Endothelial cell (in vitro differentiated cells): ENCODE results near the gene CYP1B1. TPM values are rescaled to one million over a fixed set of nuclear protein-coding genes. Genes with fewer than 3 reads are reported as not detected.

Experiments used
- DNase-seq: peaks from one replicate; pipeline ENCODE4 v3.0.0; 2021; ENCODE audit warnings: low spot score
- H3K27ac Mint-ChIP-seq: one replicate; pipeline ENCODE4 v1.8.0; 2021; ENCODE audit warnings: mixed read lengths, inconsistent platforms; ENCODE audit not compliant: unreplicated experiment
- H3K27me3 Mint-ChIP-seq: one replicate; pipeline ENCODE4 v1.8.0; 2021; ENCODE audit warnings: mild to moderate bottlenecking, moderate library complexity, mixed read lengths, inconsistent platforms; ENCODE audit not compliant: unreplicated experiment
- H3K36me3 Mint-ChIP-seq: one replicate; pipeline ENCODE4 v1.8.0; 2021; ENCODE audit warnings: mild to moderate bottlenecking, low read depth, mixed read lengths, inconsistent platforms; ENCODE audit not compliant: unreplicated experiment
- H3K4me1 Mint-ChIP-seq: one replicate; pipeline ENCODE4 v1.8.0; 2021; ENCODE audit warnings: mild to moderate bottlenecking, mixed read lengths, inconsistent platforms; ENCODE audit not compliant: unreplicated experiment
- H3K4me3 Mint-ChIP-seq: one replicate; pipeline ENCODE4 v1.8.0; 2021; ENCODE audit warnings: mild to moderate bottlenecking, mixed read lengths, inconsistent platforms; ENCODE audit not compliant: unreplicated experiment
- H3K9me3 Mint-ChIP-seq: one replicate; pipeline ENCODE4 v1.8.0; 2021; ENCODE audit warnings: mixed read lengths, inconsistent platforms; ENCODE audit not compliant: unreplicated experiment
- CTCF ChIP-seq: fragments of 200-600 bp; sonication (generic); IDR thresholded peaks from one replicate; pipeline ENCODE4 v1.5.0; 2021; ENCODE audit warnings: antibody characterized with exemption; ENCODE audit not compliant: unreplicated experiment
- total RNA-seq: library from RNA; stranded (reverse); fragmentation: NEBNext Ultra II Directional; extraction: Animal tissue kit (Norgen Biotek cat#: 25700); gene quantifications from one replicate; pipeline ENCODE4 v1.2.1, GENCODE V29; 2021; ENCODE audit not compliant: unreplicated experiment

The CYP1B1 gene
- total RNA-seq, 1 donor from 2014 or later = 1.2 TPM

DNA sequence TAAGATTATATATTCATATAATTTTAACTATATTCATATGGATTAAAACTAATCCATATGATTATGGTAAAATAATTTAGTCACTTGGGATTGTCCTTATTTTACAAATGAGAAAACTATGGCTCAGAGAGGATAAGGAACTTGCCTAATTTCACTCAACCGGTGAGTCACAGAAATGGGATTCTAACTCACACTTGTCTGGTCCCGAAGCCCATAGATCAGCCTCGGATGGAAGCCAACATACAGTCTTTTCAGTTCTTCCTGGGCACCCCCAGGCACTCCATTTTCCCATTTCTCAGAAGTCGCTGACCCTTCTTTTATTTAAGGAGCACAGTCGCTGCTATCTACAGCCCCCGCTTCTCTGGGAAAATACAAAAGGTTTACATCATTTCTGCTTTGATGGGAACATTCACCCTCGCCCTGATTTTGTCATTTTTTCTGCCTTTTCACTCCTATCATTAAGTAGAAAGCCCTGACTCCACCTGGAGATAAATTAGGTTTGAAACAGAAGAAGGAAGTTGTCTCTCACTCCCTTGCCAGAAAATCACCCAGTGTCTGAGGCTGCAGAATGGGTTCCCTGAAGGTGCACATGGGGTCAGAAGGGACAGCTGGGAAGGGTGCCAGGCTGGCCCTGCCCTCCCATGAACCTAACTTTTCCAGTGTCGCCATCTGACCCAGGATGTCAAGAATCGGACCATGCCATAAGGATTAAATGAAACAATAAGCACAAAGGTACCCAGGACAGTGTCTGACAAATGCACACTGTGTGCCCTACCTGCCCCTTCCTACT, 36.6 kb downstream of the CYP1B1 start:
- H3K4me1 Mint-ChIP-seq = no peaks in the 10 kb centered on the region
- TF ChIP-seq CTCF = no peak
- H3K27me3 Mint-ChIP-seq = no peaks in the 10 kb centered on the region
- no peak overlapping the region for H3K4me3 Mint-ChIP-seq
- no peak for DNase-seq
- H3K27ac Mint-ChIP-seq = no peak overlapping the region
- H3K9me3 Mint-ChIP-seq = no peaks in the 10 kb centered on the region
- H3K36me3 Mint-ChIP-seq = no peaks in the 10 kb centered on the region

DNA sequence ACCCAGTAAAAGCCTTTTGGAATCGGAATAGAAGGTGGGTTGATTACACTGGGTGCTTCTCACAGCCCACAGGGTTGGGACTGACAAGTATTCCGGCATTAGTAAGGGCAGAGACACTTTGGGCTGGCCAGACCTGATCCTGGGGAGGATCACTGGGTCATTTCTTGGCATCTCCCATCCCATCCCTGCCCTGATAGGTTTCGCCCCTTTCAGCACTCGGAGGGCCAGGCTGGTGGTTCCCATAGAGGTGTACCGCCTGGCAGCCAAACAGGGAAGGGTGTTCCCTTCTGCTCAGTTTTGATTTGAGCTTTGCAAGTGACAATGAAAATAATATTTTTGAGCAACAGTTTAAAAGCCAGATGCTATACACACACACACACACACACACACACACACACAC, 37.3 kb downstream of the CYP1B1 start:
- TF ChIP-seq CTCF = no peak
- Mint-ChIP-seq H3K27me3 (no peaks in the 10 kb centered on the region), H3K9me3 (no peaks in the 10 kb centered on the region), H3K4me1 (no peaks in the 10 kb centered on the region), H3K4me3 (no peak overlapping the region), H3K27ac (no peak overlapping the region), H3K36me3 (no peaks in the 10 kb centered on the region)
- no peak for DNase-seq

DNA sequence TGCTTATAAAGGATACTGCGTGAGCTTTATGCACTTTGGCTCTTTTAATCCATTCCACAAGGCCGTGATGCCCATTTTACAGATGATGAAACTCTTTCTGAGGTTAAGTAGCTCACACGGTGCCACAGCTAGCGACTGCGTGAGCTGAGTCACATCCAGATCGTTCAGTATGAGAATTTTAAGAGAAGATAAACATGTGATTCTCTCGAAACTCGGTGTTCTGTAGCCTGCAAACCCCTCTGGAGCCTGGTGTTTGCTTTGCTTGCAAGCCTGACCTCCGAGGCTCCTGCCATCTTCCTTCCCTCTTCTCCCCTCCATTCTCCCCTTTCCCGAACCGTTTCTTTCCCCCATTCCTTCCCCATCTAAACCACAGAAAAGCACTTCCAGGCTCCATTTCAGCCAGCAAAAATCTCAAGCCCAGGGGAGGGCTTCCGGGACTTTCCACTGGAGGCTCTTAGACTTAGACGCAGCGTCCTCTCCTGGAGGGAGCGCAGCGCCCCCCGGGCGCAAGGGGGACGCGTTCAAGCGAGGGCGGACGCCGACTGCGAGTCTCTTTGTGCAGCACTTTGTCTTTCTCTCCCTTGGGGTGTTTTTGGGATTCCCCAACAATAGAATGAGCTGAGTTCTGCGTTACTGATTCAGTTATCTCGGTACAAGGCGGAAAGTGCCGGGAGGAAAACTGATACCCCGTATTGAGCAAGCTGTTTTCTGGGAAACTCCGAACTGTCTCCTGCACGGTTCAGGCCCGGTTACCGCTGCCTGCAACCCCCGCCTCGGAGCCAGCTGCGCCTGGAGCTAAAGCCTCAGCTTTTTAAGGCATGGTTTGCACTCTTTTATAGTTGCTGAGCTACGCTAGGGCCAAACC, 38.0 kb downstream of the CYP1B1 start:
- no peaks in the 10 kb centered on the region for H3K27me3 Mint-ChIP-seq
- TF ChIP-seq CTCF = no peak
- H3K4me1 Mint-ChIP-seq = no peaks in the 10 kb centered on the region
- no peak overlapping the region for H3K27ac Mint-ChIP-seq
- H3K9me3 Mint-ChIP-seq = no peaks in the 10 kb centered on the region
- peak overlapping the region; percentile 29 for H3K4me3 Mint-ChIP-seq
- DNase-seq = peak; percentile 42
- H3K36me3 Mint-ChIP-seq = no peaks in the 10 kb centered on the region

- no peak for DNase-seq
- Mint-ChIP-seq H3K4me3 (no peak overlapping the region), H3K36me3 (no peaks in the 10 kb centered on the region), H3K9me3 (no peaks in the 10 kb centered on the region), H3K27me3 (no peaks in the 10 kb centered on the region), H3K4me1 (no peaks in the 10 kb centered on the region), H3K27ac (no peak overlapping the region)
- no peak for TF ChIP-seq CTCF
Measured at GRCh38 chr2:38037325-38037724, 38.6 kb downstream of the CYP1B1 start.

GRCh38 chr2:38035968-38036367, 40.0 kb downstream of the CYP1B1 start:
- Mint-ChIP-seq H3K9me3 (no peaks in the 10 kb centered on the region), H3K4me1 (no peaks in the 10 kb centered on the region), H3K27me3 (no peaks in the 10 kb centered on the region), H3K36me3 (no peaks in the 10 kb centered on the region), H3K27ac (no peak overlapping the region), H3K4me3 (no peak overlapping the region)
- TF ChIP-seq CTCF = no peak
- no peak for DNase-seq
